ENCODE data around the gene RAI1. TPM values are rescaled to one million over a fixed set of nuclear protein-coding genes. Genes with fewer than 3 reads are reported as not detected.

Gene RAI1
- total RNA-seq, 1 experiment from 2014 or later: 2.8 TPM

DNA sequence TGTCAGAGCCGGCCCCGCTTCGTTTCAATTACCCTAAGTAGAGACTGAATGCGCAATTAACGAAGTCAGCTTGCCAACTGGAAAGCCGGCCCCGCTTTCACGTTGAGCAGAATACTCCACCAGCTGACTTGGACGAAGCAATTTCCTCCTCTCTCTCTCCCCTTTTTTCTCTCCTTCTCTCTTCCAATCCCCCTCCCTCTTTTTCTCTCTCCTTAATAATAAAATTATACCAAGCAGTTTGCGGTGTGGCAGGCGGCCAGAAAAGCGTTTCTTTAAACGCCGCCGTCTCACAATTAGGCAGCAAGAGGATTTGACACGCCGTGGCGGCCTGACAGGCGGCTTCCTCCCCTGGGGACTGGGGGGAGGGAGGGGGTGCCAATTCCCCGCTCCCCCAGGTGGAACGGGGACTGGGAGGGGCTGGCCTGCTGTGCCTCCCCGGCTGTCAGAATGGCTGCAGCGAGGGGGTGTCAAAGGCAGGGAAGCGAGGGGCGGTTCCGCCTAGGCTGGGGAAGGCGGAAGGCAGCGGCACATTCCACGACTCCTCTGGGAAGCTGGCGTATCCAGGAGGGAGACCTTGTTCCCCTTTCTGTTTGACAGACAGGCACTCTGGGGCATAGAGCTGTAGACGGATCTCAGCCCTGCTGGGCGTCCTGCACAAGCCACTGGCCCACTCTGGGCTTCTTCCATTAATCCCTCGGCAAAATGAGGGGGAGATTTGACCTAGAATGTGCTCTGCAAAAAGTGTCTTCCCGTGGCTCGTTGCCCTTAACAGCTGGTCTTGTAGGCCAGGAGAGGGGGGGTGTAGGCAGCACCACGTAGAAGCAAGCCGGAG lies 102.8 kb downstream of the RAI1 start:
- DNase-seq (ENCODE audit: low read depth): no peak

DNA sequence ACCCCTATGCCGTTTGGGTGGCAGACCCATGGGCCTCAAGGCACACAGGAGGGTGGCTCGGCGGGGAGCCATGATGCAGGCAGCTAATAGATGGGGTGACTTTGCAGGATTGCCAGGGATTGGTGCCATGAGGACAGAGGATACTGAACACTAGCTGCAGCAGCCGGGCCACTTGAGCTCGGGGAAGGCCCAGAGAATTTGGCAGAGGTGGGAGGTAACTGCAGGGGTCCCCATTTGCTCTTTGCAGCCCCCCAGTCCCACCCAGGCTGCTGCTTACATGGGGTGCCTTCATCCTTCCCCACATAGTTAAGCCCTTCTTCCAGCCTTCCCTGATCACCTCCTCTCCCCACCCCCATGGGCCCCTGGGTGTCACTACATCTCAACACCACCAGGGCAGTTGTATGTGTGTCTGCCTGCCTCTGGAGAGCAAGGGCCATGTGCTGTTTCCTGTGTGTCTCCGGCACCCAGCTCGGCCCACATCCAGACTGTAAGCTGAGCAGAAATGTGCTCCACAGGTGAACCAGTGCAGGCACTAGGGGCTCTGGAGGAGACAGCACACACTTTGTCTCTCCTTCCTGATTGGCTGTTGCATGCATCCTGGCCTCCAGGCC lies 103.5 kb downstream of the RAI1 start:
- DNase-seq (ENCODE audit: low read depth): no peak

DNA sequence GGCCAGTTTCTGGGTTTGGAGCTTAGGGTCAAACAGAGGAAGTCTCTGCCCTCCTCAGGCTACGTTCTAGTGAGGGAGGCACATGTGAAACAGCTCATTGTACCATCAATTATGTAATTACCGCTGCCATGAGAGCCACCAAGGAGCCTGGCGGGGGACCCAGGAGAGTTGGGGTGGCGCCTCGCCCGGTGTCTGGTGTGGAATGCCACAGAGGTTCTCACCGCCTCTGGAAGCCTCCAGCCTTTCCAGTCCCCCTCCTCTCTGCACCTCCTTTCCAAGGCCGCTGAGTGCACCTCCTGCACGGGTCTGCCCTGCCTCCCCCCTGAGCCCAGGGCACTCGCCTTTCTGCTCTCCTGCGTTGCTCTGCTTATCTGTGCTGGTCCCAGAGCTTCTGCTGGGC lies 104.1 kb downstream of the RAI1 start:
- DNase-seq (ENCODE audit: low read depth): no peak

DNA sequence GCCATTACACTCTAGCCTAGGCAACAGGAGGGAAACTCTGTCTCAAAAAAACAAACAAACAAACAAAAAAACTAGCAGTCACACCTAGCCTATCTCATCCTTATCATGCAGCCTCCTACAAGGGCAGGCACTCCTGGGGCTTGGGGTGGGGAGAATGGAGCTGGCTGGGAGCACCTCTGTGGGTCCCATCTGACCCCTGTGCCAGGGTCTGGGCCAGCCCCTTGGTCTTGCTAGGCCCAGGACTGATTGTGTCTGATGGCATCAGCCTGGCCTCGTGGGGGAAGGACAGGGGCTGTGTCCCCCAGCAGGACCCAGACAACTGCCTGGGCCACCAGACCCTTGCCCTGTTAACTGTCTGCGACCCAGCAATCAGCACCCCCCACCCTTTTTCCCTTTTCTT lies 105.7 kb downstream of the RAI1 start:
- no peak for DNase-seq (ENCODE audit: low read depth)

DNA sequence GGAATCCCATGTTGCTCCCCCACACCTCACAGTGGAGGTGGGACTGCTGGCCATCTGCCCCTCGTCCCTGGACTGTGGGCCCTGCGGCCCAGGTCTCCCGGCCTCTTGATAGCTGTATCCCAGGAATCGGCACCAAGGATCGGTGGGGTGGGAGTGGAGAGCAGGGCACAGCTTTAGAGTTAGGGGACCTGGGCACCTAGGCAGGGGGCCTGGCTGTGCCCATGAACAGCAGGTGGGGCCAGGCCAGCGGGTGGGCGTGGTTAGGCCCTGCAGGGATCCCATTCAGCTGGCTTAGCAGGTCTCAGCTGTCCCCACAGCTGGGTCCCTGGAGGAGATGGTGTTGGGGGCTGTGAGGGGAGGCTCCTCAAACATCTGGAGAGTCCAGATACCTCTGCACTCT lies 106.3 kb downstream of the RAI1 start:
- no peak for DNase-seq (ENCODE audit: low read depth)

DNA sequence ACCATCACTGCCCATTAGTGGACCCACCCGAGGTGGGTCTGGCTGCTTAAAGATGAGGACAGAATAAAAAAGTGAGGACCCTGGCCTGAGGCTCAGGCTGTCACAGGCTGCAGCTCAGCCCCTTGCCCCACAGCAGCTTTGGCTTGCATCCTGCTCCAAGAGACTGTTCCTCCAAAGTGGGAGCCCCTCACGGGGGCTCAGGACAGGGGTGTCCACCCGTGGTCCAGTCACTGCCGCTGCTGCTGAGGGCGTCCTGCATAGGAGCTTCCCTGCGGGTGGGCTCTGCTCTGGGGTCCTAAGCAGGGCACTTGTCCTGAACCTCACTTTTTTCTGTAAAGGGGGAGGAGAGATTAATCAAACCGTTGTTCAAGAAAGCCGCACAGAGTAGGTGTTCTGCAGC lies 107.7 kb downstream of the RAI1 start:
- DNase-seq (ENCODE audit: low read depth): no peak

DNA sequence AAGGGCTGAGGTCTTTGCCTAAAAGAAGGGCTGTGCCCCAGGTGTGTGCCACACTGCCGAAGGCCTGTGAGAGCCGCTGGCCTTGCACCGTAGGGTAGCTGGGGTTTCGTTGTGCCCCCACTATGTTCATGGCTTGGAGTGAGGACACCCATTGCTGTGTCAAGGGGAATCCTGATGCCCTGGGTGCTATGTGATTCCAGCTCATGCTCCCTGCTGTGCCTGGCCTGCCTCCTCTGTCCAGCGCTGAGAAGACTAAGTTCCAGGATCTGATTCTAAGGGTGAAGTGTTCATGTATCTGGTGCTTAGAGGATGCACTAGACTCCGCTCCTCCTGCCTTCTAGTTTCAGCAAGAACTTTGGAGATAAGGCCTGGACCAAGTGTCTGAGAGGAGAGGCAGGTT lies 108.2 kb downstream of the RAI1 start:
- DNase-seq (ENCODE audit: low read depth): no peak

DNA sequence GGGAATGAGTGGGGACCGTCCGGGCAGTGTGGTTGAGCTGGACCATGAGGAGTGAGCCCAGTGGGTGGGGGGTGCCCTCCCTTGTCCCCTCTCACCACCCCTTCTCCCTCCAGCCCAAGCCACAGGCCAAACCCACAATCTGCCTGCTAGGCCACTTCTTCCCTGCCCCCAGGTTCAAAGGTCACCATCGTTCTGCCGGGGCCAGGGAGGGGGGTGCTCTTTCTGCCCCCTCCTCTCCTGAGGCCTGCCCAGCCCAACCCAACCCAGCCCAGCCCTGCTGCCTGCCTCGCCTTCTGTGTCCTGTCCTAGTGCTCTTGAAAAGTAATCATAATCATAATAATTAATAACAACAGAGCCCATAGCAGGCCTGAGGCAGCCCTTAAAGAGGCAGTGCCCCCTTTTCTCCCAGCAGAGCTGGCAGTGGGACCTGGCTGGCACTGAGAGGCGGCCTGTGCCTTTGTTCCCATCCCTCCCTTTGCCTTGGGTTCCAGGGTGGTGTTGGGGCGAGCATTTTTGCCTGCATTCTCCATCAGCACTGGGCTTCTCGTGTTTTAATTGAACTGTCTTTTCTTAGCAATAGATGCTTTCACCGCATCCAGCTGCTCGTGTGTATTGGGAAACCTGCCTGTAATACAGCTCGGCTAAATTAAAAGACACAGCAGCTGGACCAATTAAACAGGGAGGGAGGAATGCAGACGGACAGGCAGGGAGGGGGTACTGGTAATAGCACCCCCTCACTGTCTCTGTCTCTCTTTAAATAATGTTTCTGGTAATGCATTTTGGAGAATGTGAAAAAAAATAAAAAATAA lies 108.8 kb downstream of the RAI1 start:
- no peak for DNase-seq (ENCODE audit: low read depth)

DNA sequence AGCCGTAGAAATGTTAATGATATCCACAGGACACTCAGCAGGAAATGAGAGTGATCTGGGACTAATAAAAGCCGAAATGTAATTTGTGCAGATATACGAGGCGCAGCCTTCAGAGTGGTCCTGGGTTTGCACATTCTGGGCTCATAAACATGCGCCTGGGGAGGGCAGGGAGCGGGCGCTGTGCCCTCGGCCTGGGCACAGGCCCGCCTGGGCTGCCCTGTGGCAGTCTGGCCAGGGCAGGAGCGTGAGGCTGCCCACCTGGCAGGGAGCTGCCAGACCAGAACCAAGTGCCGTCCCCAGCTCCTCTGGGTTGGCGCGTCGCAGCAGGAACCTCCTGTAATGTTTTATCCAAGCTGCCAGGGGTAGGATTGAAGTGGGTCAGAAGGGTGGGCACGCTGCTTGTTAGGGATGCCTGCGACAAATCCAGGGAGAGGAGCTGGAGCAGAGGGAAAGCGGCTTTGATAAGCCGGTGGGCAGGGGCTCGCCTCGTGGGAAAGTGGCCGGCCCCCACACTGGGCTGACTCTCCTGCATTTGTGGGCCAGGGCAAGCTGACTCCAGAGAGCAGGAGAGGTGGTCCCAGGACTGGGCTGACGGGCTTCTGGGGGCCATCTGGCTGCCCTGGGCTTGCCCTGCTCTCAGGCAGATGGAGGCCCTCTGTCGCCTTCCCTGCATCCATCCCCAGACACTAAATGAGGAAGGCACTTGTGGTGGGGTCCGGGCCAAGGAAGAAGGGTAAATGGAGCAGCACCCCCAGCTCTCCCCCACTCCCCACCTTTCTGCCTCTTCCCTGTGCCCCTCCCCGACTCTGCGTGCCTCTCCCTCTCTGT lies 109.6 kb downstream of the RAI1 start:
- DNase-seq (ENCODE audit: low read depth): no peak

DNA sequence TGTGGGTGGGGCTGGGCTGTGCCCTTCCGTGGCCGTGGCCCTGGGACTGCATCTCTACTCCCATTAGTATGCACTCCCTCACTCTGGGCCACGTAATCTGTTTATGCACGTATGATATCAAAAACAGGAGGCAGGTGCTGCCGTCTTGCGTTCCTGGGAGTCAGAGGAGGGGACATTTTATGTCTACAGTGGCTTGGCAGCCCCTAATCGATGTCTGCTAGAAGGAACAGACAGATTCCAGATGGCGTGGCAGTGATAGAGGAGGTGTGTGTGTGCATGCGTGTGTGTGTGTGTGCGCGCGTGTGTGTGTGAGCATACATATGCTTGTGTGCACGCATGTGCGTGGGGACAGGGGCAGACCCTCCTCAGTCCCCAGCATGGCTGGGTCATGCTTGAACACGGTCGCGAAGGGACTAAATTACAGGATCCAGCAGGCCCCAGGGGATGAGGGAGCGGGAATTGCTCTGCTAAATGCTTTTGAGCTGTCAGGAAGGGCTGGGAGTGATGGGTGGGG lies 110.8 kb downstream of the RAI1 start:
- DNase-seq (ENCODE audit: low read depth): no peak

DNA sequence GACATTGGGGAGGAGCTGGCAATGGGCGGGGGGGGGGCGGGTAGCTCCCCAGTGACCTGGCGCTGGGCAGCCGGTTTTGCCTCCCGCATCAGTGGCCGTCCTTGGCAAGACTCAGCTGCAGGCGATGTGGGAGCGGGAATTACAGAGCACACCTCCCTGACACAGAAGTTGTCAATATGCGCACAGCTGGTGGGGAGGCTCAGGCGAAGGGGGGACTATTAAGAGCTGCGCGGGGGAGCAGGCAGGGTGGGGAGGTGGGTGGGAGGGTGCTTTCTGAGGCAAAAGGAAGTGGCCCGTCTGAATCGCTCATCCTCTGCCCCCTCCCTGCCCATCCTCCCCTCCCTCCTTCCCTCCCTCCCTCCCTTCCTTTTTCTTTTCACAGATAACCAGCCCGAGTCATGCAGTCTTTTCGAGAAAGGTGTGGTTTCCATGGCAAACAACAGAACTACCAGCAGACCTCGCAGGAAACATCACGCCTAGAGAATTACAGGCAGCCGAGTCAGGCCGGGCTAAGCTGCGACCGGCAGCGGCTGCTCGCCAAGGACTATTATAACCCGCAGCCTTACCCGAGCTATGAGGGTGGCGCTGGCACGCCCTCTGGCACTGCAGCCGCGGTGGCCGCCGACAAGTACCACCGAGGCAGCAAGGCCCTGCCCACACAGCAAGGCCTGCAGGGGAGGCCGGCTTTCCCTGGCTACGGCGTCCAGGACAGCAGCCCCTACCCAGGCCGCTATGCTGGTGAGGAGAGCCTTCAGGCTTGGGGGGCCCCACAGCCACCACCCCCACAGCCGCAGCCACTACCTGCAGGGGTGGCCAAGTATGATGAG lies 111.5 kb downstream of the RAI1 start:
- no peak for DNase-seq (ENCODE audit: low read depth)

DNA sequence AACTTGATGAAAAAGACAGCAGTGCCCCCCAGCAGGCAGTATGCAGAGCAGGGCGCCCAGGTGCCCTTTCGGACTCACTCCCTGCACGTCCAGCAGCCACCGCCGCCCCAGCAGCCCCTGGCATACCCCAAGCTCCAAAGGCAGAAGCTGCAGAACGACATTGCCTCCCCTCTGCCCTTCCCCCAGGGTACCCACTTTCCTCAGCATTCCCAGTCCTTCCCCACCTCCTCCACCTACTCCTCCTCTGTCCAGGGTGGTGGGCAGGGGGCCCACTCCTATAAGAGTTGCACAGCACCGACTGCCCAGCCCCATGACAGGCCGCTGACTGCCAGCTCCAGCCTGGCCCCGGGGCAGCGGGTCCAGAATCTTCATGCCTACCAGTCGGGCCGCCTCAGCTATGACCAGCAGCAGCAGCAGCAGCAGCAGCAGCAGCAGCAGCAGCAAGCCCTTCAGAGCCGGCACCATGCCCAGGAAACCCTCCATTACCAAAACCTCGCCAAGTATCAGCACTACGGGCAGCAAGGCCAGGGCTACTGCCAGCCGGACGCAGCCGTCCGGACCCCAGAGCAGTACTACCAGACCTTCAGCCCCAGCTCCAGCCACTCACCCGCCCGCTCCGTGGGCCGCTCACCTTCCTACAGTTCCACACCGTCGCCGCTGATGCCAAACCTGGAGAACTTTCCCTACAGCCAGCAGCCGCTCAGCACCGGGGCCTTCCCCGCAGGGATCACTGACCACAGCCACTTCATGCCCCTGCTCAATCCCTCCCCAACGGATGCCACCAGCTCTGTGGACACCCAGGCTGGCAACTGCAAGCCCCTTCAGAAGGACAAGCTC lies 112.3 kb downstream of the RAI1 start:
- no peak for DNase-seq (ENCODE audit: low read depth)

DNA sequence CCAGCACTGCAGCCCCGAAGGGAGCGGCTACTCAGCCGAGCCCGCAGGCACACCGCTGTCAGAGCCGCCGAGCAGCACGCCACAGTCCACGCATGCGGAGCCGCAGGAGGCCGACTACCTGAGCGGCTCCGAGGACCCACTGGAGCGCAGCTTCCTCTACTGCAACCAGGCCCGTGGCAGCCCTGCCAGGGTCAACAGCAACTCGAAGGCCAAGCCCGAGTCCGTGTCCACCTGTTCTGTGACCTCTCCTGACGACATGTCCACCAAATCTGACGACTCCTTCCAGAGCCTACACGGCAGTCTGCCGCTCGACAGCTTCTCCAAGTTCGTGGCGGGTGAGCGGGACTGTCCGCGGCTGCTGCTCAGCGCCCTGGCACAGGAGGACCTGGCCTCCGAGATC lies 113.1 kb downstream of the RAI1 start:
- DNase-seq (ENCODE audit: low read depth): no peak

DNA sequence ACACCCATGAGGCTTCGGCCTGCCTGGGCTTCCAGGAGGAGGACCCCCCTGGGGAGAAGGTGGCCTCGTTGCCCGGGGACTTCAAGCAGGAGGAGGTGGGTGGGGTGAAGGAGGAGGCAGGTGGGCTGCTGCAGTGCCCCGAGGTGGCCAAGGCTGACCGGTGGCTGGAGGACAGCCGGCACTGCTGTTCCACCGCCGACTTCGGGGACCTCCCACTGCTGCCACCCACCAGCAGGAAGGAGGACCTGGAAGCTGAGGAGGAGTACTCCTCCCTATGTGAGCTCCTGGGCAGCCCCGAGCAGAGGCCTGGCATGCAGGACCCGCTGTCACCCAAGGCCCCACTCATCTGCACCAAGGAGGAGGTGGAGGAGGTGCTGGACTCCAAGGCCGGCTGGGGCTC lies 114.0 kb downstream of the RAI1 start:
- no peak for DNase-seq (ENCODE audit: low read depth)

DNA sequence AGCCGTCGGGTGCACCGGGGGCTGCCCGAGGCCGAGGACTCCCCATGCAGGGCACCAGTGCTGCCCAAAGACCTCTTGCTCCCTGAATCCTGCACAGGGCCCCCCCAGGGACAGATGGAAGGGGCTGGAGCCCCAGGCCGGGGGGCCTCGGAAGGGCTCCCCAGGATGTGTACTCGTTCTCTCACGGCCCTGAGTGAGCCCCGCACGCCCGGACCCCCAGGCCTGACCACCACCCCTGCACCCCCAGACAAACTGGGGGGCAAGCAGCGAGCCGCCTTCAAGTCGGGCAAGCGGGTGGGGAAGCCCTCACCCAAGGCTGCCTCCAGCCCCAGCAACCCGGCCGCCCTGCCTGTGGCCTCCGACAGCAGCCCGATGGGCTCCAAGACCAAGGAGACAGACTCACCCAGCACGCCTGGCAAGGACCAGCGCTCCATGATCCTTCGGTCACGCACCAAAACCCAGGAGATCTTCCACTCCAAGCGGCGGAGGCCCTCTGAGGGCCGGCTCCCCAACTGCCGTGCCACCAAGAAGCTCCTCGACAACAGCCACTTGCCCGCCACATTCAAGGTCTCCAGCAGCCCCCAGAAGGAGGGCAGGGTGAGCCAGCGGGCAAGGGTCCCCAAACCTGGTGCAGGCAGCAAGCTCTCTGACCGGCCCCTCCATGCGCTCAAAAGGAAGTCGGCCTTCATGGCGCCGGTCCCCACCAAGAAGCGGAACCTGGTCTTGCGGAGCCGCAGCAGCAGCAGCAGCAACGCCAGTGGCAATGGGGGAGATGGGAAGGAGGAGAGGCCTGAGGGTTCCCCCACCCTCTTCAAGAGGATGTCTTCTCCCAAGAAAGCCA lies 114.9 kb downstream of the RAI1 start:
- no peak for DNase-seq (ENCODE audit: low read depth)

DNA sequence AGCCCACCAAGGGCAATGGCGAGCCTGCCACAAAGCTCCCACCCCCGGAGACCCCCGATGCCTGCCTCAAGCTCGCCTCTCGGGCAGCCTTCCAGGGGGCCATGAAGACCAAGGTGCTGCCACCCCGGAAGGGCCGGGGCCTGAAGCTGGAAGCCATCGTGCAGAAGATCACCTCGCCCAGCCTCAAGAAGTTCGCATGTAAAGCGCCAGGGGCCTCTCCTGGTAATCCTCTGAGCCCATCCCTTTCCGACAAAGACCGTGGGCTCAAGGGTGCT lies 115.5 kb downstream of the RAI1 start:
- no peak for DNase-seq (ENCODE audit: low read depth)

DNA sequence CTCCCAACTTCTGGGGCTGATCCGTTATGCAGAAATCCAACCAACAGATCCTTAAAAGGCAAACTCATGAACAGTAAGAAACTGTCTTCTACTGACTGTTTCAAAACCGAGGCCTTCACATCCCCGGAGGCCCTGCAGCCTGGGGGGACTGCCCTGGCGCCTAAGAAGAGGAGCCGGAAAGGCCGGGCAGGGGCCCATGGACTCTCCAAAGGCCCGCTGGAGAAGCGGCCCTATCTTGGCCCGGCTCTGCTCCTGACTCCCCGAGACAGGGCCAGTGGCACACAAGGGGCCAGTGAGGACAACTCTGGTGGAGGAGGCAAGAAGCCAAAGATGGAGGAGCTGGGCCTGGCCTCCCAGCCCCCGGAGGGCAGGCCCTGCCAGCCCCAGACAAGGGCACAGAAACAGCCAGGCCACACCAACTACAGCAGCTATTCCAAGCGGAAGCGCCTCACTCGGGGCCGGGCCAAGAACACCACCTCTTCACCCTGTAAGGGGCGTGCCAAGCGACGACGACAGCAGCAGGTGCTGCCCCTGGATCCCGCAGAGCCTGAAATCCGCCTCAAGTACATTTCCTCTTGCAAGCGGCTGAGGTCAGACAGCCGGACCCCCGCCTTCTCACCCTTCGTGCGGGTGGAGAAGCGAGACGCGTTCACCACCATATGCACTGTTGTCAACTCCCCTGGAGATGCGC lies 116.0 kb downstream of the RAI1 start:
- no peak for DNase-seq (ENCODE audit: low read depth)

DNA sequence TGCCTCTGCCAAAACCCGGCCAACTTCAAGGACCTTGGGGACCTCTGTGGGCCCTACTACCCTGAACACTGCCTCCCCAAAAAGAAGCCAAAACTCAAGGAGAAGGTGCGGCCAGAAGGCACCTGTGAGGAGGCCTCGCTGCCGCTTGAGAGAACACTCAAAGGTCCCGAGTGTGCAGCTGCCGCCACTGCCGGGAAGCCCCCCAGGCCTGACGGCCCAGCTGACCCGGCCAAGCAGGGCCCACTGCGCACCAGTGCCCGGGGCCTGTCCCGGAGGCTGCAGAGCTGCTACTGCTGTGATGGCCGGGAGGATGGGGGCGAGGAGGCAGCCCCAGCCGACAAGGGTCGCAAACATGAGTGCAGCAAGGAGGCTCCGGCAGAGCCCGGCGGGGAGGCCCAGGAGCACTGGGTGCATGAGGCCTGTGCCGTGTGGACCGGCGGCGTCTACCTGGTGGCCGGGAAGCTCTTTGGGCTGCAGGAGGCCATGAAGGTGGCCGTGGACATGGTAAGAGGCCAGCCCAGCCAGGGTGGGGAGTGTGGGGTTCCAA lies 116.8 kb downstream of the RAI1 start:
- no peak for DNase-seq (ENCODE audit: low read depth)
